Measurements from ENCODE around the gene SRL. TPM values are rescaled to one million over a fixed set of nuclear protein-coding genes. Genes with fewer than 3 reads are reported as not detected.

The SRL gene
- total RNA-seq, 2 donors from 2014 or later, result 2.6 to 5.3 TPM

DNA sequence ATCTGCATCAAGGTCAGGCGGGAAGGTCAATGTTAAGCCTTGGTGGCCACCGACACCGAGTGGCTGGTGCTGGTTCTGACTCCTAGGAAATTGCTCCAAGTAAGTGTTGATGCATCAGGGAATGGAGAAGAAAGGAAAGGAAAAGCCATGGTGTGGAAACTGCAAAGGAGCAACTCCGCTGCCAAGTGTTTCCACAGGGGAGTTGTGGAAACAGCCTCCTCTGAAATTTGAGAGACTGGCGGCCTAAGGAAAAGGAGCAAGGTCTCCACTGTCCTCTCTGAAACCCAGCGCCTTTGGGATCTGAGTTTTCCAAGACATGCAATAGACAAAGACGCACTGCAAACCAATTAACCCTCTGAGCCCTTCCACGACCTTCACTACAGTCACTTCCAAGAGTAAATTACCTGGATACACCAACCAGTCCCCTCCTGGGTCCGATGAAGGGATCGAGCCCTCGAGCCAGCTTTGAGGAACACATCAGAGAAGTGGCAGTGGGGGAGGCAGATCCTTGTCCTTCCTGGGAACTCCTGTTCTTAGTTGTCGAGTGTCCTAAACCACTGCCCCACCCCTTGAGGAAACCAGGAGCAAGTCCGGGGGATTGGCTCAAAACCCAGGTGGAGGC, 51.1 kb downstream of the SRL start:
- intact Hi-C loops (cut with DNase I), result no loop called here
- no peak overlapping the region for H3K27ac ChIP-seq
- no peaks in the 10 kb centered on the region for H3K36me3 ChIP-seq
- DNase-seq (ENCODE audit: low spot score), result no peak
- H3K4me1 ChIP-seq (replicated peaks), result no peaks in the 10 kb centered on the region
- no peaks in the 10 kb centered on the region for H3K27me3 ChIP-seq (replicated peaks; ENCODE audit: insufficient read depth)
- no peaks in the 10 kb centered on the region for H3K9me3 ChIP-seq
- no peak overlapping the region for H3K4me3 ChIP-seq
- 85% methylated on average over 13 of the region's 13 CpGs for WGBS
- TF ChIP-seq POLR2A (IDR thresholded peaks at IDR 0.05) (no peak), POLR2AphosphoS5 (IDR thresholded peaks at IDR 0.05) (no peak)
- TF ChIP-seq, protein P1, sequence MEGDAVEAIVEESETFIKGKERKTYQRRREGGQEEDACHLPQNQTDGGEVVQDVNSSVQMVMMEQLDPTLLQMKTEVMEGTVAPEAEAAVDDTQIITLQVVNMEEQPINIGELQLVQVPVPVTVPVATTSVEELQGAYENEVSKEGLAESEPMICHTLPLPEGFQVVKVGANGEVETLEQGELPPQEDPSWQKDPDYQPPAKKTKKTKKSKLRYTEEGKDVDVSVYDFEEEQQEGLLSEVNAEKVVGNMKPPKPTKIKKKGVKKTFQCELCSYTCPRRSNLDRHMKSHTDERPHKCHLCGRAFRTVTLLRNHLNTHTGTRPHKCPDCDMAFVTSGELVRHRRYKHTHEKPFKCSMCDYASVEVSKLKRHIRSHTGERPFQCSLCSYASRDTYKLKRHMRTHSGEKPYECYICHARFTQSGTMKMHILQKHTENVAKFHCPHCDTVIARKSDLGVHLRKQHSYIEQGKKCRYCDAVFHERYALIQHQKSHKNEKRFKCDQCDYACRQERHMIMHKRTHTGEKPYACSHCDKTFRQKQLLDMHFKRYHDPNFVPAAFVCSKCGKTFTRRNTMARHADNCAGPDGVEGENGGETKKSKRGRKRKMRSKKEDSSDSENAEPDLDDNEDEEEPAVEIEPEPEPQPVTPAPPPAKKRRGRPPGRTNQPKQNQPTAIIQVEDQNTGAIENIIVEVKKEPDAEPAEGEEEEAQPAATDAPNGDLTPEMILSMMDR (IDR thresholded peaks at IDR 0.05), result no peak

DNA sequence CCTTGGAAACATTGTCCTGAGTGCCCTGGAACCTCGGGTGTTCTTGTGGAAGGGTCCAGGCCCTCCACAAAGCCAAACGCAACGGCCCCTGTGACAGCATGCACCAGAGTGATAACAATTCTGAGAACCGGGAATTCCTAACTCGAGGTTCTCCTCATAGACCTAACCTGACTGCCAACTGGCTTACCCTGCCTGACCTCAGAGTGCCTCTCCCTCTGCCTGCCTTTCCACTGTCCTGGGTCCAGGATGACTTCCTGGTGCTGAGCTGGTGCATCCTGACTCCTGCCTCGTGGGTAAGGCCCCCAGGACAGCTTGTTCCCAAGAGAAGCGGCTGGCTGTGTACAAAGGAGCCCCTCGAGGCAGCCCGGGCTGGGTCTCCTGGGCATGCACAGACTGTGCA, 51.8 kb downstream of the SRL start:
- 68% methylated on average over 9 of the region's 9 CpGs for WGBS
- Histone ChIP-seq H3K4me3 (no peak overlapping the region), H3K36me3 (no peaks in the 10 kb centered on the region), H3K4me1 (replicated peaks) (no peaks in the 10 kb centered on the region), H3K27ac (no peak overlapping the region), H3K27me3 (replicated peaks; ENCODE audit: insufficient read depth) (no peaks in the 10 kb centered on the region), H3K9me3 (no peaks in the 10 kb centered on the region)
- DNase-seq (ENCODE audit: low spot score), result no peak
- TF ChIP-seq POLR2AphosphoS5 (IDR thresholded peaks at IDR 0.05) (no peak), POLR2A (IDR thresholded peaks at IDR 0.05) (no peak)
- TF ChIP-seq, protein P1 (IDR thresholded peaks at IDR 0.05), result no peak
- intact Hi-C loops (cut with DNase I), result no loop called here

DNA sequence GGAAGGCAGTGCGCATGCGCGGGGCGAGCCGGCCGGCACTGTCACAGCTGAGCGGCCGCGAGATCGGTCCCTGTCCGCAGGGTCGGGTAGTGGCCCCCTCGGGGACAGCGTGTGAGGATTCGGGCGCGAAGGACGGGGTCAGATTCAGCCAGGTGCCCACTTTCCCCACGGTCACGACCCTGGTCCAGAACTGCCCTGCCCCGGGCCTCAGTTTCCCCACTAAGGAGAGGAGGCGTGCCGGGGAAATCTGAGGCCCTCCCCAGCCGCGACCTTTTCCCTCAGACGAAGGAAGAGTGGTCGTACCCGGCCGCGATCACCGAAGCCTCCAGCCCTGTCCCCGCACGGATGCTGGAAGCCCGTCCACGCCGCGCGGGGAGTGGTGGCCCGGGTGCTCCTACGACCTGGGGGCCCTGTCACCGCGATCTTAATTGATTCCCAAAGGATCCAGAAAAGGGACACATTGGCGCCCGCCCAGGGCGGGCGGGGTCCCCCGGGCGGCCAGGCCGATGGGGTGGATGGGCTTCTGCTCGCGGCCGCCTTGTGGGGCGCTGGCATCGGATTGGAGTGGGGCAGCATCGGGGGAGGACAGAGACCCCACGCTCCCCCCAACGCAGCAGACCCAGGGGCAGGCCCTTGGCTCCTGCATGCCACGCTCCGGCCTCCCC, 57.7 kb downstream of the SRL start:
- TF ChIP-seq, protein P1 (IDR thresholded peaks at IDR 0.05), result peak in 1 of 4 experiments; percentile 3
- TF ChIP-seq POLR2A (IDR thresholded peaks at IDR 0.05) (no peak), POLR2AphosphoS5 (IDR thresholded peaks at IDR 0.05) (no peak)
- no peaks in the 10 kb centered on the region for H3K27me3 ChIP-seq (replicated peaks; ENCODE audit: insufficient read depth)
- H3K4me3 ChIP-seq, result peak overlapping the region; percentile 62 to 73
- no peaks in the 10 kb centered on the region for H3K9me3 ChIP-seq
- DNase-seq (ENCODE audit: low spot score), result no peak
- no peaks in the 10 kb centered on the region for H3K4me1 ChIP-seq (replicated peaks)
- no peaks in the 10 kb centered on the region for H3K36me3 ChIP-seq
- intact Hi-C loops (cut with DNase I), result loop anchor here (5.0 kb wide), 1 partner anchor 202 kb away; no protein-coding TSS in a partner anchor
- peak overlapping the region; percentile 91 to 98 for H3K27ac ChIP-seq
- WGBS, result 10% methylated on average over 37 of the region's 59 CpGs

DNA sequence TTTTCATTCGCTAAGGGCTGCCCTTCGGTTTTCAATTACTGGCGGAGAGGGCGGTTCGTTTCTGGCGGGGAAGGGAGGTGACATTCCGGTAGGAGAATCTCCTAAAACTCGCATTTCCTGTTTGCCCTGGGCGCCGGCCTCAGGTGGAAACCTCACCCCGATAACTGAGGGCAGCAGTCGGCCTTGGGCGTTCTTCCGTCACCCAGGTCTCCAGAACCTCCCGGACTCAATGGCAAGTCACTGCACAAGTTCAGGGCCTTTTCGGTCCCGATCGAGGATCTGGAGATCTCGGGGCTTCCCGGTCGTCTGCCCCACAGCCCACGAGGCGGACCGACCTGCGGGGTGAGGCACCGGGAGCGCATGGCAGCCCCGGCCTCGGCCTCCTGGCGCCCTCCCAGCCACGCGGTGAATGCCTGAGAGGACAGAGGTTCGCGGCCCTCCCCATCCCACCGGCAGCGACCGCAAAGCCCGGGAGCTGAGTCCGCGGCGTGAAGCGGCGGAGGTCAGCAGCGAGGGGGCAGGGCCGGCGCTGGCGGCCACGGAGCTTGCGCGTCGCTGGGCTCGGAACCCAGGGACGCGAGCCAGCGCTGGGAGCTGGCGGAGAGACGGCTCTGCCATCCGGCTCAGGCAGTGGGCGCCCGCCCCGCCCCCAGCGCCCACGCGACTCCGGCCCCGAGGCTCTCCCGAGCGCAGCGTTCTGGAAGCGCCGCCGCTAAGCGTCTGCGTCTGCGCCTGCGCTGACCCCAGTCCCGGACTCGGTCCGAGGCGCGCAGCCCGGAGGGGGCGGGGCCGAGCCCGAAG, 58.4 kb downstream of the SRL start:
- H3K4me1 ChIP-seq (replicated peaks), result no peaks in the 10 kb centered on the region
- intact Hi-C loops (cut with DNase I), result loop anchor here (5.0 kb wide), 1 partner anchor 201 kb away; no protein-coding TSS in a partner anchor
- H3K36me3 ChIP-seq, result no peaks in the 10 kb centered on the region
- no peaks in the 10 kb centered on the region for H3K27me3 ChIP-seq (replicated peaks; ENCODE audit: insufficient read depth)
- under 1% methylated on average over 77 of the region's 85 CpGs for WGBS
- H3K27ac ChIP-seq, result peak overlapping the region; percentile 91 to 98
- H3K9me3 ChIP-seq, result no peaks in the 10 kb centered on the region
- DNase-seq (ENCODE audit: low spot score), result peak; percentile 87
- TF ChIP-seq POLR2A (IDR thresholded peaks at IDR 0.05) (peak; percentile 84), POLR2AphosphoS5 (IDR thresholded peaks at IDR 0.05) (peak; percentile 89)
- TF ChIP-seq, protein P1 (IDR thresholded peaks at IDR 0.05), result peak in 2 of 4 experiments; percentile 23 to 27
- peak overlapping the region; percentile 62 to 73 for H3K4me3 ChIP-seq

All from prostate gland (tissue), 2 donors.